ENCODE data around the gene CLEC7A. TPM values are rescaled to one million over a fixed set of nuclear protein-coding genes. Genes with fewer than 3 reads are reported as not detected.
A peak's percentile ranks its signal among the peaks of the same experiment; 100 is the strongest.

Gene CLEC7A
- total and polyA plus RNA-seq, 4 donors: 2.9 to 33.5 (median 15.3) TPM

DNA sequence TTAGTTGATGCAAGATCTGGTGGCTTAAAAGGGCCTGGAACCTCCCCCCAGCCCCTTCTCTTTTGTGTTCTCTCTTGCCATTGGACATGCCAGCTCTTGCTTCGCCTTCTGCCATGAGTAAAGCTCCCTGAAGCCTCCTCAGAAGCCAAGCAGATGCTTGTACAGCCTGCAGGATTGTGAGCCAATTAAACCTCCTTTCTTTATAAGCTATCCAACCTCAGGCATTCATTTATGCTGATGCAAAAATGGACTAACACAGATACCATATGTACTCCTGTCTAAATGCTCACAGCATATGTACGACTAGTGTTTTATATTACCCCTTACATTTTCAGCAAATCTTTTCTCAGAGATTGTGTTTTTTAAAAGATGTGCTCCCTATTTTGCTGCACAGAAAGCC lies 57.9 kb downstream of the CLEC7A start:
- H3K27me3 ChIP-seq (ENCODE audit: control insufficient read depth in 1 of 2, insufficient read depth in 2 of 2, low read length in 1 of 2): no peaks in the 10 kb centered on the region
- H3K36me3 ChIP-seq (ENCODE audit: control insufficient read depth in 1 of 2, insufficient read depth in 2 of 2, low read length in 1 of 2): no peaks in the 10 kb centered on the region
- DNase-seq (no peak), ATAC-seq (ENCODE audit: low FRiP score) (no peak)
- H3K4me3 ChIP-seq (ENCODE audit: low read length in 2 of 2): no peak overlapping the region
- intact Hi-C loops (cut with DNase I): no loop called here
- WGBS, 2 donors: 88 to 89% methylated on average over 2 of the region's 2 CpGs
- H3K4me1 ChIP-seq (ENCODE audit: control insufficient read depth in 1 of 2, insufficient read depth in 2 of 2, low read length in 2 of 2): no peaks in the 10 kb centered on the region
- no peak overlapping the region for H3K27ac ChIP-seq (ENCODE audit: low read depth in 1 of 2, low read length in 2 of 2)
- H3K9me3 ChIP-seq (ENCODE audit: control insufficient read depth, low read length): no peaks in the 10 kb centered on the region

DNA sequence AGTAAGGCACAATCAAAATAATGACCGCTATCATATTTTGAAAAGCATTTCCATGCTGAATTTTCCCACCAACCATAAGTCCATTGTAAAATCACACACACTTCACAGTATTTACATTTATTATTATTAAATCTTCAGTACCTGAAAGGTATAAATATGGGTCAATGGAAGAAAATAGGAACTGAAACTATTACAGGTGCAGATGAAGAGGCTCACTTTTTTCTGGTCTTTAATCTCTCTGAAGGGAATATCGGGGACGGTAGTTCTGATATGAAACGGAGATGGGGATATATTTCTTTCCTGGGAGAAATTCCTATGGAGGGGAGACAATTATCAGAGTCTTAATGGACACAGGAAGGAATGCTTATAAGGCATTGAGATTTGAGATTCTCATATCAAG lies 59.6 kb downstream of the CLEC7A start:
- no peak for DNase-seq
- Histone ChIP-seq H3K27ac (ENCODE audit: low read depth in 1 of 2, low read length in 2 of 2) (no peak overlapping the region), H3K36me3 (ENCODE audit: control insufficient read depth in 1 of 2, insufficient read depth in 2 of 2, low read length in 1 of 2) (no peaks in the 10 kb centered on the region), H3K9me3 (ENCODE audit: control insufficient read depth, low read length) (no peaks in the 10 kb centered on the region), H3K4me1 (ENCODE audit: control insufficient read depth in 1 of 2, insufficient read depth in 2 of 2, low read length in 2 of 2) (no peaks in the 10 kb centered on the region), H3K27me3 (ENCODE audit: control insufficient read depth in 1 of 2, insufficient read depth in 2 of 2, low read length in 1 of 2) (no peaks in the 10 kb centered on the region), H3K4me3 (ENCODE audit: low read length in 2 of 2) (no peak overlapping the region)
- 91 to 92% methylated on average over 4 of the region's 4 CpGs for WGBS, 2 donors
- intact Hi-C loops (cut with DNase I): no loop called here
- no peak for ATAC-seq (ENCODE audit: low FRiP score)

GRCh38 chr12:10069976-10070375 lies 60.0 kb downstream of the CLEC7A start:
- no peaks in the 10 kb centered on the region for H3K36me3 ChIP-seq (ENCODE audit: control insufficient read depth in 1 of 2, insufficient read depth in 2 of 2, low read length in 1 of 2)
- H3K4me1 ChIP-seq (ENCODE audit: control insufficient read depth in 1 of 2, insufficient read depth in 2 of 2, low read length in 2 of 2): no peaks in the 10 kb centered on the region
- H3K9me3 ChIP-seq (ENCODE audit: control insufficient read depth, low read length): no peaks in the 10 kb centered on the region
- H3K27ac ChIP-seq (ENCODE audit: low read depth in 1 of 2, low read length in 2 of 2): no peak overlapping the region
- no peak overlapping the region for H3K4me3 ChIP-seq (ENCODE audit: low read length in 2 of 2)
- 17% methylated on average over 3 of the region's 3 CpGs for WGBS, 2 donors
- intact Hi-C loops (cut with DNase I): no loop called here
- no peaks in the 10 kb centered on the region for H3K27me3 ChIP-seq (ENCODE audit: control insufficient read depth in 1 of 2, insufficient read depth in 2 of 2, low read length in 1 of 2)
- no peak for DNase-seq
- no peak for ATAC-seq (ENCODE audit: low FRiP score)

GRCh38 chr12:10069099-10069498 lies 60.9 kb downstream of the CLEC7A start:
- intact Hi-C loops (cut with DNase I): no loop called here
- Histone ChIP-seq H3K4me1 (ENCODE audit: control insufficient read depth in 1 of 2, insufficient read depth in 2 of 2, low read length in 2 of 2) (no peaks in the 10 kb centered on the region), H3K36me3 (ENCODE audit: control insufficient read depth in 1 of 2, insufficient read depth in 2 of 2, low read length in 1 of 2) (no peaks in the 10 kb centered on the region), H3K9me3 (ENCODE audit: control insufficient read depth, low read length) (no peaks in the 10 kb centered on the region), H3K27ac (ENCODE audit: low read depth in 1 of 2, low read length in 2 of 2) (no peak overlapping the region), H3K27me3 (ENCODE audit: control insufficient read depth in 1 of 2, insufficient read depth in 2 of 2, low read length in 1 of 2) (no peaks in the 10 kb centered on the region), H3K4me3 (ENCODE audit: low read length in 2 of 2) (no peak overlapping the region)
- 10 to 15% methylated on average over 4 of the region's 4 CpGs for WGBS, 2 donors
- ATAC-seq (ENCODE audit: low FRiP score) (peak; percentile 39), DNase-seq (no peak)

GRCh38 chr12:10068644-10069043 lies 61.4 kb downstream of the CLEC7A start:
- no peaks in the 10 kb centered on the region for H3K4me1 ChIP-seq (ENCODE audit: control insufficient read depth in 1 of 2, insufficient read depth in 2 of 2, low read length in 2 of 2)
- no peaks in the 10 kb centered on the region for H3K36me3 ChIP-seq (ENCODE audit: control insufficient read depth in 1 of 2, insufficient read depth in 2 of 2, low read length in 1 of 2)
- intact Hi-C loops (cut with DNase I): no loop called here
- H3K9me3 ChIP-seq (ENCODE audit: control insufficient read depth, low read length): no peaks in the 10 kb centered on the region
- H3K4me3 ChIP-seq (ENCODE audit: low read length in 2 of 2): no peak overlapping the region
- no peaks in the 10 kb centered on the region for H3K27me3 ChIP-seq (ENCODE audit: control insufficient read depth in 1 of 2, insufficient read depth in 2 of 2, low read length in 1 of 2)
- ATAC-seq (ENCODE audit: low FRiP score) (peak; percentile 68), DNase-seq (no peak)
- no peak overlapping the region for H3K27ac ChIP-seq (ENCODE audit: low read depth in 1 of 2, low read length in 2 of 2)
- 77 to 93% methylated on average over 1 of the region's 1 CpG for WGBS, 2 donors

DNA sequence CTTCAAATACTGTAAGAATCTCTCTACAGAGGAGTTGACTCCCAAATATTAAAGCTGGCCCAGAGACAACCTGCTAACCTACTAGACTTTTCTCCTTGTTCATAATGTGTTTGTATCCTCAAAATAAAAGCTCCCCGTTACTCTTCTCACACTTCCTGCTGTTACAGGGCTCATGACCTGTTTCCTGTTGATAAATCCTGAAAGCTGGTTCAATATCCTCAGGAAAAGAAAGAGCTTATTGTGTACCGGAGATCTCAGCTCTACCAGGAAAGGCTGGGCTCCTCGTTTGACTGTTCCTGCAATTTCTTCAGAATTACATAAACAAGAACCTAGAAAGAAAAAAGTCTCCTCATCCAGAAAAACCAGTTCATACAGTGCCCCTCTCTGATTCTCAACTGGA lies 62.1 kb downstream of the CLEC7A start:
- no peak overlapping the region for H3K4me3 ChIP-seq (ENCODE audit: low read length in 2 of 2)
- H3K4me1 ChIP-seq (ENCODE audit: control insufficient read depth in 1 of 2, insufficient read depth in 2 of 2, low read length in 2 of 2): no peaks in the 10 kb centered on the region
- H3K27me3 ChIP-seq (ENCODE audit: control insufficient read depth in 1 of 2, insufficient read depth in 2 of 2, low read length in 1 of 2): no peaks in the 10 kb centered on the region
- peak; percentile 63 for ATAC-seq (ENCODE audit: low FRiP score)
- H3K9me3 ChIP-seq (ENCODE audit: control insufficient read depth, low read length): no peaks in the 10 kb centered on the region
- no peaks in the 10 kb centered on the region for H3K36me3 ChIP-seq (ENCODE audit: control insufficient read depth in 1 of 2, insufficient read depth in 2 of 2, low read length in 1 of 2)
- WGBS, 2 donors: 16 to 24% methylated on average over 3 of the region's 3 CpGs
- H3K27ac ChIP-seq (ENCODE audit: low read depth in 1 of 2, low read length in 2 of 2): no peak overlapping the region
- intact Hi-C loops (cut with DNase I): no loop called here
- no peak for DNase-seq

DNA sequence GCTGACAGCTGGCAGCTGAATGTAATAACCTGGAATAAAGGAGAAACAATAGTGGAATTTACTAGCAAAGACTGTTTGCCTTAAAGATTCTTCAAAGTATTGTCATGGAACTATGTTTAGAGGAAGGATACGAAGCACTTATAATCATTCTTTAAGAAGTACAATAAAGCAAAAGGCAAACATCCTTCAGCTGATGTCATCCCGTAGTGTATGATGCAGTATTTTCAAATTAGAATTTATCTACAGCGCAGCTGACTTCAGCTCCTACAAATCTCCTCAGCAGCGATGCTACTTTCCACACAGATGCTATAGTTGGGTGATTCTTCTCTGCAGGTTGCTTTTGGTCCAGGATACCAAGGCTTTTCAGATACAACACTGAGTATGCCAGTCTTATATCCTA lies 62.7 kb downstream of the CLEC7A start:
- Histone ChIP-seq H3K27me3 (ENCODE audit: control insufficient read depth in 1 of 2, insufficient read depth in 2 of 2, low read length in 1 of 2) (no peaks in the 10 kb centered on the region), H3K27ac (ENCODE audit: low read depth in 1 of 2, low read length in 2 of 2) (no peak overlapping the region), H3K4me1 (ENCODE audit: control insufficient read depth in 1 of 2, insufficient read depth in 2 of 2, low read length in 2 of 2) (no peaks in the 10 kb centered on the region), H3K36me3 (ENCODE audit: control insufficient read depth in 1 of 2, insufficient read depth in 2 of 2, low read length in 1 of 2) (no peaks in the 10 kb centered on the region), H3K4me3 (ENCODE audit: low read length in 2 of 2) (no peak overlapping the region), H3K9me3 (ENCODE audit: control insufficient read depth, low read length) (no peaks in the 10 kb centered on the region)
- DNase-seq: no peak
- 71 to 78% methylated on average over 4 of the region's 4 CpGs for WGBS, 2 donors
- intact Hi-C loops (cut with DNase I): no loop called here
- no peak for ATAC-seq (ENCODE audit: low FRiP score)

Other genes with a start within 250 kb of the CLEC7A start
- gene KLRF2, start 248.7 kb downstream of the CLEC7A start, total RNA-seq: not detected
- not detected for gene KLRF2, start 248.7 kb downstream of the CLEC7A start, polyA plus RNA-seq
- not detected for gene CLEC2A, start 197.8 kb downstream of the CLEC7A start, total RNA-seq
- not detected for gene CLEC2A, start 197.8 kb downstream of the CLEC7A start, polyA plus RNA-seq
- 1 to 10 TPM; 3.0 to 3.6 TPM for gene CLEC12A, start 158.8 kb downstream of the CLEC7A start, total RNA-seq
- 1 to 10 TPM in 1 of 2 donors, not detected in 1; 1.5 TPM for gene CLEC12A, start 158.8 kb downstream of the CLEC7A start, polyA plus RNA-seq
- not detected for gene CLEC1B, start 131.1 kb downstream of the CLEC7A start, total RNA-seq
- gene CLEC1B, start 131.1 kb downstream of the CLEC7A start, polyA plus RNA-seq: not detected
- under 1 TPM in 1 of 2 donors, not detected in 1; 0.78 TPM for gene CLEC12B, start 119.6 kb downstream of the CLEC7A start, total RNA-seq
- not detected for gene CLEC12B, start 119.6 kb downstream of the CLEC7A start, polyA plus RNA-seq
- gene CLEC9A, start 99.5 kb downstream of the CLEC7A start, total RNA-seq: under 1 TPM; 0.26 to 0.42 TPM
- not detected for gene CLEC9A, start 99.5 kb downstream of the CLEC7A start, polyA plus RNA-seq
- gene CLEC1A, start 31.2 kb downstream of the CLEC7A start, total RNA-seq: 10 to 100 TPM in 1 of 2 donors, 1 to 10 TPM in 1; 7.0 to 12.9 TPM
- gene CLEC1A, start 31.2 kb downstream of the CLEC7A start, polyA plus RNA-seq: under 1 TPM in 1 of 2 donors, not detected in 1; 0.51 TPM
- 1 to 10 TPM; 8.4 to 9.3 TPM for gene OLR1, start 41.9 kb upstream of the CLEC7A start, total RNA-seq
- gene OLR1, start 41.9 kb upstream of the CLEC7A start, polyA plus RNA-seq: 1 to 10 TPM in 1 of 2 donors, not detected in 1; 4.4 TPM
- under 1 TPM; 0.13 to 0.27 TPM for gene TMEM52B, start 48.8 kb upstream of the CLEC7A start, total RNA-seq
- gene TMEM52B, start 48.8 kb upstream of the CLEC7A start, polyA plus RNA-seq: under 1 TPM; 0.05 to 0.63 TPM
- gene GABARAPL1, start 82.7 kb upstream of the CLEC7A start, total RNA-seq: 100 to 1,000 TPM; 103 to 111 TPM
- 10 to 100 TPM; 74.5 to 84.1 TPM for gene GABARAPL1, start 82.7 kb upstream of the CLEC7A start, polyA plus RNA-seq
- gene KLRD1, start 177.7 kb upstream of the CLEC7A start, total RNA-seq: 1 to 10 TPM; 4.4 to 6.5 TPM
- gene KLRD1, start 177.7 kb upstream of the CLEC7A start, polyA plus RNA-seq: 1 to 10 TPM in 1 of 2 donors, under 1 TPM in 1; 0.18 to 1.8 TPM

Measured in aorta (tissue), 5 donors.